NOMO-1 treated with DMSO at 0.1 percent for 48 hours (cell line): ENCODE data around the gene FAM181B.
"Not testable (repeated sequence)": the region's sequence is repeated elsewhere in the genome, so short reads cannot be mapped to it uniquely, and the experiment has no call there.

ENCODE experiments used
- DNase-seq: peaks from one replicate; lab custom pipeline; 2025; ENCODE audit not compliant: unreplicated experiment; lab: John Stamatoyannopoulos, UW

FAM181B gene

DNA sequence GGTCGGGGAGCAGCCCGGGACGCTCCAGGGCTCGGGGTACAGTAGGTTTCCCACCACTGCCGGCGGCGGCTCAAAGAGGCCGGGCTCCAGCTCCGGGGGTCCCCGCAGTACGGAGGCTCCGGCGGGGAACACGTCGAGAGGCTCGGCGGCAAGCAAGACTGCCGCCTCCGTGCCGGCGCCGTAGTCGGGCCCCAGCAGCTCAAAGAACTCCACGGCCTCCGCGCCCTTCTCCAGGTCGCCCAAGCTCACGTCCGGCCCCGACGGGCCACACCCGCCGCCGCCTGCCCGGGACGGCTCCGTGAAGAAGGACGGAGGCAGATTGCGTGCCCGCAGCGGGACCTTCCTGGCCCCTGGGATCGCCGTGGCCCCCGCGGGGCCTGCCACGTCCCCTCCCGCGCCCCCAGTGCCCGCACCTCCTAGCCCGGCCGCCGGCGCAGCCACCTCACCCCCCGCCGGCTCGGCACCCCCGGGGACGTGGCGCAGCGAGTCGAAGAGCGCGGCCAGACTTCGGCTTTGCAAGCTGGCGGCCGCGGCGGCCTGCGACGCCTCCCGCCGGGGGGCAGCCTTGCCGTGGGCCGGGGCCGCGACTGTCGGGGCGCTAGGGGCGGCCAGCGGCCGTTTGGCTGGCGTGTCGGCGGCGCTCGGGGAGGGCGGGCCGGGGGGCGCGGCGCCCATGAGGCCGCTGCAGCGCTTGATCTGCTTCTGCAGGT, 775 bp downstream of the FAM181B start:
- DNase-seq, result no peak

DNA sequence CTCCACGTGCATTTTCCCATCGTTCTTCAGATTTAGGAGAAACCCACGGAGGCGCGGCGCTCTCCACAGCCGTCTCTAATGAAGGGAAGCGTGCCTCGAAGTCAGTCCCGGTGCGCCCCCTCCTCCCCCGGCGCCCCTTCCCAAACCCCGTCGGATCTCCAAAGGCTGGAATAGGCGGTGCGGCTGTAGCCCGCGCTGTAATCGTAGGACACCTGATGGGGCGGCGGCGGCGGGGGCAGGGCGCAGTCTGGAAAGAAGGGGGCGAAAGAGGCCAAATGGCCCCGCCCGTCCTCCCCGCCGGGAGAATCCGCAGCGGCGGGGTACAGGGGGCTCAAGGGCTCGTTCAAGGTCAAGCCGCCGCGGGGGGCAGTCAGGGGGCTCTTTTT, 1.3 kb downstream of the FAM181B start:
- DNase-seq, result no peak

DNA sequence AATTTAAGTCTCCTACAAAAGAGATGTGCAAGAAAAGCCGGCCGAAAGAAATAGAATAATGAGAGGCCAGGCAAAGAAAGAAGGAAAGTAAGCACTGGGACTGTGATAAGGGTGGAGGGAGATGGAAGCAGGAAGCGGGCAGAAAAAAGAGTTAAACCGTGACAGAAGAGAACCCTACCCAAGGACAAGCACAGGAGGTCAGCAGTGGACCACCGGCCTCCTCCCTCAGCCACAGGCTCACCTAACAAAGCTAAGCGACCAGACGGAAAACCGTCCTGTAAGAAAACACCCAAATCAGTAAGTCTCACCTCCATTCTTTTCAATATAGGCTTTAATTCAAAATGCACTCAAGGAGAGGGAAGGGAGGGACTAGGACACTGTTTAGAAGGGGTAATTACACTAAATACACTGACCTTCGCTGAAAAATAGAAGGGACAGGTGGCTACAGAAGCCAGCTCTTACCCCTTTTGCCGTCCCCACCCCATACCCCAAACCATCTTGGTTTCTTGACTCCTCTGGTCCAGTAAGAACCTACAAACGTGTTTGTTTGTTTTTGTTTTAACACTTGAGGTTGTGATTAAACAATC, 1.9 kb downstream of the FAM181B start:
- DNase-seq, result no peak

DNA sequence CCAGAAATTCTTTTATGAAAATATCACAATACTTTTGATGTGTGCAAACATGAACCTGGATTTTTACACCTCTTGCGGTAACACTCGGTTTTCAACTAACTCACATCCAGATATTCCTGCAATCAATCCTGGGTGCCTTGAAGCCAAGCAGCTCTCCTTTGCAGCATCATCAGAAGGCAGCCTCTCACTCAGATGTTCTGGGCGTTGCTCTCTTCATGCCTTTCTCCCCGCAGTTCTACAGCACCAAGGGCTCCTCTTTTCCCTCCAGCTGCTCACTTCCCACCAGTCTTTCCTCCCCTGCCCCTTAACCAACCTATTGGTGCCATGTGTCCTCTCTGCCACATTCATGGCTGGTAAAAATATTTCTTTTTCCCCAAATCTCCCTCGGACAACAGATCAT, 2.9 kb downstream of the FAM181B start:
- DNase-seq, result no peak

DNA sequence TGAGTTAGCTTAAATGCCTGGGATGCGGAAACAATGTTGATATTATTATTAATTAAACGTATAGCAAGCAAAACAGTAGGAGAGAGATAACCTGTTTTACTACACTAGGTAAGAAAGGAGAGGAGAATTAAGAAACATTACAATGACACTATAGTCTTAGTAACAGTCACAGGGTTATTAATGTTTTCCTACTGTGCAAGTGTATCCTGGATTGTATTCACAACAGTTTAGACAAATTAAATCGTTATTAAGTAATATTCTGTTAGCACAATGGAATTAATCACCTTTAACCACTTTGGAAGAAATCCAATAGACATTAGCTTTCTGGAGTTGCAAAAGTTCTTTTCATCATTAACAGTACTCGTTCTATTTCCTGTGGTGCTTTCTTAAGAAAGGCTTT, 3.4 kb downstream of the FAM181B start:
- no peak for DNase-seq

DNA sequence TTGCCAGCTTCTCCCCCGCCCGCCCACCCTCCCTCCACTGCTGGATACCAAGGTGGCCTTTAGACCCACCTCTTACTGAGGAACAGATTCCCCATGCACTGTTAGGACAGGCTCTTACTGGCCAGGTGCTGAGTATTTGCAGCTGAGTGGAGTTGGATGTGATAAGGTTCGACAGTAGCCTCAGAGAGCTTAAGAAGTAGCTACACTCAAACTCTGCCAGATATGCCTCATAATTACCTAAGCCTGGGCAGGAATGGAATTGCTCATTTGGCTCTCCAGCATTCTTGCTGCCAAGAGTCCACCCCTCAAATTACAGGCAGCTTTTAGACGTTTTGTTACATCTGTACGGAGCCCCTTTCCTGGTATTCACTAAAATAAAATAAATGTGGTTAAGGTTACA, 9.6 kb downstream of the FAM181B start:
- DNase-seq, result no peak

DNA sequence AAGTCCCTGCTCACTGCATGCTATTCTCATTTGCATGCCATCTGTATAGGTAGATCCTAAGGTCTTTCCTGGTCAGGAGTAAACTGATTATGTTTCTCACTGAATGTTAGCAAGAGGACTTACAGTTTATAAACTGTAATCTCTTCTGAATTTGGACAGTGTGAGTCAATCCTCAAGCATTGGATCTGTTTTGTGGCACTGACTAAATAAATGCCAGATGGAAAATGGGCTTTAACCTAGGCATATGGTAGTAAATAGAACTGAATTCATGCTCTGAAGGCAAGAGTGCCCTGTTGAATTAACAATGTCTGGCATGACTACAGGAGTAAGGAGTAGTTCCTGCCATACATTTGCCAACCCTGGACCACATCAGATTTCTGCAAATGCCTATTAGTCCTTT, 11.4 kb downstream of the FAM181B start:
- no peak for DNase-seq

DNA sequence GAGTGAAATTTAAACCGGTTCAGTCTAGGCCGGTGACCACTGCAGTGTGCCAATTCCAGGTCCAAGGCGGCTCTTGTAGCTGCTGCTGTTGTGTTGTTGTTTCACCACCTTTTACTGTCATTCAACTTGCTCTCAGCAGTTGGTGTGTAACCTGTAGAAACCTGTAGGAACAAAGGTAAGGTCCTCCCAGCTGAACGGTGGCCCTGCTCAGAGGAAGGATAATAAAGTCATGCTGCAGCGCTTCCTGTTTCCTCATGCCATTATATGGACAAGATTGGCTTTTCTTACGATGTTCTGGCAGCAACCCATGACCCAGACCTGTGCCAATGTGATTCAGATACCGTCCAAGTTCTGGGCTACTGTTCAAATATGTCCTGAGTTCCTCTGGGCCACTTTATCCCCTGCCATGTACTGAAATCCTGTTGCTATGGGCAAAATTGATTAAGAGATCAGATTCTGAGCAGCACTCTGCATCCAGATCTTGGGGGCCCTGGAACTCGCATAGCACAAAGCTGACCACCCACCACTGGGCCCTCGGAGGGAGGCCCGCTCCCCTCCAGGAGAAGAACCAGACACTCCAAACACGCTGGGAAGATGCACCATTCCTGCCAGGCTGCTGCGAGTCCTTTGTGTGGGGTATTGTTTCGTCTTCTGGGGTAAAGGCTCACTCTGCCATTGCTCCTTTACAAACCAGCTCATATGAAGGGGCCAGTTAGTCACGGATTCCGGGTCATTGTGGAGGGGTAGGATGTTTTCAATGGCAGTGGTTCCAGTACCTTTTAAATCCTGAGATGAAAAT, 13.2 kb downstream of the FAM181B start:
- no peak for DNase-seq

DNA sequence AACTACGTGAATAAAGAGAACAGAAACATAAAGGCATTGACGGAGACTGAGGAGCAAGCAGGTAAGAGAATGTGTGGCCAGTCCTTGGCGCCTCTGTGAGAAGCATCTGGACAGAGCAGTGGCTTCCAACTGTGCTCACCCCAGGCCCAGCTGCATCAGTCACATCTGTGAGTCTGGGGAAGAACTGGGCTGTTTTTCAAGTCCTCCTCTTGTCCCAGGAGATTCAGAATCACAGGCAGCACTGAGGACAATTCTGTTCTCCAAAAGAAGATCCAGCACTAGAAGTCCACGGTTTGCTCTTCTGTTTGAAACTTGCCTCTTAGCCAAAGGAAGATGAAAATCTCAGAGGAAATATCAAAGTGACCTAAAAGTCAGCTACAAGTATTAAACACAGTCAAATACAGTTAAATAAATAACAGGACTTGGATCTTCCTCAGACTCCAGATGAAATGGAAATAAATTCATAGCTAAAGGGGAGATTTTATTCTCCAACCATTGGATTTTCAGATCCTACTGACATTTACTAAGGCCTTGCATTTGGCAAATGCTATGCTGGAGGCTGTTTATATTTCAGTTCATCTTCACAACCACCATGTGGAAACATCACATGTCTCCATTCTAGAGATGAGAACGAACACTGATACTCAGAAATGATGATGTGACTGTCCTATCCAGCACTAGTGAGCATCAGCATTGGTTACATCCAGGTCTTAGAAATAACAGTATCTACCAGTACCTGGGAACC, 14.1 kb downstream of the FAM181B start:
- DNase-seq, result no peak

DNA sequence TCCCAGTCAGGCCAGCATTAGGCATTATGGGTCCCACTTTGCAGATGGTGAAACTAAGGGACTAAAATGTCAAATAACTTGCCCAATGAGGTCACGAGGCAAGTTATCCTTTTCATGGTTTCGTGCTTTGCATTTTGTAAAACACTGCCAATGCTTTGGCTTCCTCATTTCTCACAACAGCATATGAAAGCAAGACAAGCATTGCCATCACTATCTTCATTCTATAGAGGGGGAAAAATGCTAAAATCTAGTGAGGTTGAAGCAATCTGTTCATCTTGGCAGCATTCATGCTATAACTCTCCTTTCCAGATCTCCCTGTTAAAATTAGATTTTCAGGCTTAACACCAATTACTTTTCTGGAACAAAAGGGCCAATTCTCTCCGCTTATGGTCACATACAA, 14.8 kb downstream of the FAM181B start:
- no peak for DNase-seq

DNA sequence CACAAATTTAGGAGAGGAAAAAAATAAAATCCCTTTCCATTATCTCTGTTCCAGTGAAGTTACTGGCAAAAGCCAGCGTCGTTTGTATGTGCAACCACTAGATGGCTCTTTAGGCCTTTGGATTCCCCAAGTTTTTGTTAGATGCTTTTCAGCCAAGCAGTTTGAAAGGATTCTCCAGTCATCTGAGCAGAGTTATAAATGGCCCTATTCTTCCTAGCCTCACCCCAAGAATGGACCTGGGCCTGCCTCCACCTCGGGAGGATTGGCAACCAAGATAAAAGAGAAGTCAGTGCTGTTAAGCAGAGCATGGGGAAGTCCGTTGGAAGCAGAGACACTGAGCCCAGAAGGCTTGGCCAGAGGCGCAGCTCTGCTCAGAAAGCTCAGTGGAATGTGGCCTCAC, 15.4 kb downstream of the FAM181B start:
- peak; percentile 37 for DNase-seq

DNA sequence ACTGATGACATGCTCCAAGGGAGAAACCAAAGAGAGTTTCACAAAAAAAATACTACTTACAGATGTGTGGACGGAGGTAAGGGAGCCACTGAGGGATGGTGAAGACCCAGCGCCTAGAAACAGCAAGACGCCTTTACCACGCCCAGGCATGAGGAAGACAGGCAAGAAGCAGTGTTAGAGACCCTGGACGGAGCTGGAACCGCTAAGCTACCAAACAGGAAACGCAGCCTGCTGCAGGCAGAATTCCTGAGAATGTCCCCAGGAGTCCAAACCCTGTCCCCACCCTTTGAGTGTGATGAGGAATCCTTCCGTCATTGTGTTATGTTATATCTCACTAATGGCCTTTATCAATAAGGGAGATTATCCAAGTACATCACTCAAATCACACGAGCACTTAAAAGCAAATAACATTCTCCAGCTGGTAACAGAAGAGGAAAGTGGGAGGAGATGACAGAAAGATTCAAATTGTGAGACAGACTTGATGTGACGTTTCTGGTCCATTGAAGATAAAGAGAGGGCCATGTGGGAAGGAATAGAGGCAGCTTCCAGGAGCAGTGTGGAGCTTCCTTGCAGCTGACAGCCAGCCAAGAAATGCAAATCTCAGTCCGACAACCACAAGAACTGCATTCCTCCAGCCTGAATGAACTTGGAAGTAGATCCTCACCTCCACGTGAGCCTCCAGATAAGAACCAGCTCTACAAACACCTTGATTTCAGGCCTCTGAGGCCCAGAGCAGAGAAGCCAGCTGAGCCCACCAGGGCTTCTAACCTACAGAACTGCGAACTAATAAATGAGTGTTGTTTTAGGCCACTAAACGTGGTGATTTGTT, 19.1 kb downstream of the FAM181B start:
- no peak for DNase-seq

DNA sequence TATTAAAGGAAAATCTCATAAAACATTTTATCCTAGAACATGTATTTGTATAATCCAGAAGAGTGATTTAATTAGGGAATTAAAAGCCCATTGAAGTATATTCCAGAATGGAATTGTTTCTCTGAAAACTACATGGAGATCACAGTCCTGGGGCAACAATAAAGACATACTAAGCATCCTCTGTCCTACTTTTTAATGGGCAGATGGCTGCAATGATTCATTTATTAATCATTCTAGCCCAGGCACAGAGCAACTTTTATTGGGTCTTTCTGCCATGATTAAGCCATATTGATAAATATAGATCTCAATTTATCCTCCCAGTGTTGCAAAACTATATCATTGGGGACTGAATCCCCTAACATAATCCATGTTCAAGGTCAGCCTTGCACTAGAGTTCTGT, 22.0 kb downstream of the FAM181B start:
- no peak for DNase-seq

DNA sequence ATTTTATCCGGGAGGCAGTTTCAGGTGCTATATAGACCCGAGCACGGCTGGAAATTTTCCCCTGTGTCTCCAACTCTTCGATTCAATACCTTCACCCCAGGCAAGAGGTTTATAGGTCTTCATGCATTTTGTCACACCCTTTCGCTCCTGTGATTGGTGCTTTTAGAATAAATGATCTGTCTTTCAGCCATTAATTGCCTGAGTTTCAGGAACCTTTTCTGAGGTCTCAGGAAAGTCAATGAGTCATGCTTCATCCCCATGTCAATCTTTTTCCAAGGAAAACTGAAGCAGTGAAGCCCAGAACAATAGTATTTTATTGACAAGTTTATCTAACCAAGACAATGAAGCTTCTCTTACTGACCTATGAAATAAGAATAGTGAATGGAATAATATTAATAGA, 29.9 kb downstream of the FAM181B start:
- DNase-seq, result no peak

DNA sequence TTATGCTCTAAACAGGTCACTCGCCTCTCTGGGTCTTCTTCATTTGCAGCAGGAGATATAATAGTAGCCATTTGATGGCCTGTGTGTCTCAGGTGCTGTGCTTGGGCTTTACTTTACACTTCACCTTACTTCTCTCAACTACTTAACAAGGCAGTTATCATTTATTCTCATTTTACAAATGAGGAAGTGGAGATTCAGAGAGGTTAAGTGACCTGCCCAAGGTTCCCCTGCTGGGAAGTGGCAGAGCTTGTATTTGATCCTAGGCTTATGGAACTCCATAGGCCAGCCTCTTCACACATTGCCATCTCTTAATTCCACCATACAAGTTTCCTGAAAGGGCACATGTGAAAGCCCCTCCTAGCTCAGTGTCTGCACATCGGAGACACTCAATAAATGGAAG, 30.4 kb downstream of the FAM181B start:
- peak; percentile 1 for DNase-seq

DNA sequence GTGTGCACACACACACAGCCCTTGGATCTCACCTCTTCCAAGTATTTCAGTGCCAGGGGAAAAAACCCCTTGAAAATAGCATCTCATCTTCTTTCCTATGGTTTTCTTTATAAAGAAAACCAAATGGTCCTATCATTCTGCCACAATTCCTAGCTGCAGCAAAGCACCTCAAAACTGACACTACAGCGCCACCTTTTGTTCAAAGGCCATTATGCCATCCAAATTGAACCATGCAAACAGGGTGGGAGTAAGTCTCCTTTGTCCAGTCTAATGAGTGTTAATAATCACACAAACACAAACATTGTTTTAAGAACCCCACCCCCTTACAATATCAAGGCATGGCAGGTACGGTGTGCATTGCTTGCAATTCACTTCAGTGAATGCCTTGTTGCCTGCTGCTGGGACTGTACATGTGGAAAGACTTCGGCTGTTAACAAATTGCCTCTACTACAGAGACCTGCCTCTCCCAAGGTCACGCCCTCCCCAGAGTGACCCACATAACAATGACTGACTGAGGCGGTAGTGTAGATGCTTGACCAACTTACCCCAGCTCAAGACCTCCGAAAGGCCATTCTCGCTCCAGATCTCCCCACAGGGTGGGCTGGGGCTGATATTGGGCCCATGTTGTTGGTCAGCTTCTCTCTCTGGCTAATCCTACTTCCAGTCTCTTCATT, 31.7 kb downstream of the FAM181B start:
- DNase-seq, result peak; percentile 25

DNA sequence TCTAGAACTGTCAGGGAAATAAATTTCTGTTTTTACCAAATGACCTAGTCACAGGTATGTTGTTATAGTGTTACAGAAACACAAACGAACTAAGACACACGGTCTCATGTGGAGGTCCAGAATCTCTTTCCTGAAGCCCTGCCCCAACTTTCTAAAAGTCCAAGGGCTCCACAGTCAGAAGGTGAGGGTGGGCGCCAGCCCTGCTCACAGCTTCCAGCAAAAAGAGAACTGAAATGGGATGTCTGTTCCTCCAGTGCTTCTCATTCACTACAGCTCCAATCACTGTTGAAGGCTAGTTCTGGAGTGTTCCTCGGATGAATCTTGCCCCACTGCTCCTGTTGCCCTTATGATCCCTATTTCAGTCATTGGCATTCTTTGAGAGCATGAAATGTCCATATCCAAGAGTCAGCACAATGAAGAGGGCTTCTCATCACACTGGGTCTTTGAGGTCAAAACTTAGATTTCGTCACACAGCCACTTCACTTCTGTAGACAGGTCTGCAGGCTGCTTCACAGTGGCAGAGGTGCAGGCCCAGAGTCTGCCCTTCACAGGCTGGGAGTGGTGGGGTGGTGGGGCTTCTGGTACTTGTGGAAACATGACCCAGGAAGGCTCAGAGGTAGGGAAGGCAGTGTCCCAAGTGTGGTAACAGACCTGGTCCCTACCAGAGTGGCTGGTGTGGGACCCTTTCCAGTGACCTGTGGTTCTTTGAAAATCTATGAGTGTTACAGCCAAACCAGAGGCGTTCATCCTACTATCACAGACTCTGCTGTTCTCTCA, 34.9 kb downstream of the FAM181B start:
- no peak for DNase-seq

DNA sequence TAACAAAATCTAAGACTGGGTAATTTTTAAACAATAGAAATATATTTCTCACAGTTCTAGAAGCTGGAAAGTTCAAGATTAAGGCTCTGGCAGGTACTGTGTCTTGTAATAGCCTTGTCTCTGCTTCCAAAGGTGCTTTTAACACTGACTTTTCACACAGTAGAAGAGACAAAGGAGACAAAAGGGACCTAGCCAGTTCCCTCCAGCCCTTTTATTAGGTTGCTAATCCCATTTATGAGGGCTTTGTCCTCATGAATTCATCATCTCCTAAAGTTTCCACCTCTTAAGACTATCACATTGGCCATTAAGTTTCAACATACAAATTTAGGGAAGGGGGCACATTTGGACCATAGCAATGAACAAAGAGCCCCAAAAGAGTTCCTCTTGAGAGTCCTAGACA, 40.7 kb downstream of the FAM181B start:
- DNase-seq, result no peak

DNA sequence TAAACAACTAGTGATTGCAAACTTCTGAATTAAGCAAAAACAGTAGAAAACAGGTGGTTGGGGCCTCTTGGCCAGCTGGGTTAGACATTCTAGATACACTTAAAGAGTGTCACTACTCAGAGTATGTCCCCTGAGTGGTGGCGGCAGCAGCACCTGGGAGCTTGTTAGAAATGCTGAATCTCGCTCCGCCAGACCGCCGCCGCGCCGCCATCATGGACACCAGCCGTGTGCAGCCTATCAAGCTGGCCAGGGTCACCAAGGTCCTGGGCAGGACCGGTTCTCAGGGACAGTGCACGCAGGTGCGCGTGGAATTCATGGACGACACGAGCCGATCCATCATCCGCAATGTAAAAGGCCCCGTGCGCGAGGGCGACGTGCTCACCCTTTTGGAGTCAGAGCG, 44.3 kb downstream of the FAM181B start:
- DNase-seq, result not testable (repeated sequence)
